Superior temporal gyrus (tissue), 1 donor: Measurements from ENCODE around the gene TMEM121.
A peak's percentile ranks its signal among the peaks of the same experiment; 100 is the strongest.

ENCODE experiments used
- DNase-seq: peaks from one replicate; pipeline ENCODE4 v3.0.0-alpha.2; 2016; ENCODE audit errors: extremely low spot score

TMEM121 gene

DNA sequence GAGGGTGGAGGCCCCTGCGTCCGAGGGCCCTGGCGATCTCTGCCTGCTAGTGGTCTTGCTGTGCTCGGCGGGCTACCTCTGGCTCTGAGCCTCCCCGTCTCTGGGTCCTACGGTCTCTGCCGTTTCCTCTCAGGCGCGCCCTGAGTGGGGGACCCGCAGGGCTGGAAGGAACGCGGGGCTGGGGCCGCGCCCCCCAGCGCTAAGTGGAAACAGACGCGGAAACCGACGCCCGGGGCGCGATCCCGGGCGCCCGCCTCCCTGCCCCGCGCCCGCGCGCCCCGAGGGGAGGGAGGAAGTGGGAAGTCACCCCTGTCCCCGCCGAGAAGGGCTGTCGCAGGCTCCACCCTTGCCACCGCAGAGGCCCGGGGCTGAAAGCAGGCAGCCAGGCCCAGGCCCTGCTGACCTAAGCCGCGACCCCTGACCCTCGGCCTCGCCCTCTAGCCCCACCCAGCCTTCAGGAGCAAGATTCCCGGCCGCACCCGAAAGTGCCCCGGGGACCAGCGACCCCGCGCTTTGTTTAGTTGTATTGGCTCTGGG is 38.9 kb upstream of the TMEM121 start:
- no peak for DNase-seq

DNA sequence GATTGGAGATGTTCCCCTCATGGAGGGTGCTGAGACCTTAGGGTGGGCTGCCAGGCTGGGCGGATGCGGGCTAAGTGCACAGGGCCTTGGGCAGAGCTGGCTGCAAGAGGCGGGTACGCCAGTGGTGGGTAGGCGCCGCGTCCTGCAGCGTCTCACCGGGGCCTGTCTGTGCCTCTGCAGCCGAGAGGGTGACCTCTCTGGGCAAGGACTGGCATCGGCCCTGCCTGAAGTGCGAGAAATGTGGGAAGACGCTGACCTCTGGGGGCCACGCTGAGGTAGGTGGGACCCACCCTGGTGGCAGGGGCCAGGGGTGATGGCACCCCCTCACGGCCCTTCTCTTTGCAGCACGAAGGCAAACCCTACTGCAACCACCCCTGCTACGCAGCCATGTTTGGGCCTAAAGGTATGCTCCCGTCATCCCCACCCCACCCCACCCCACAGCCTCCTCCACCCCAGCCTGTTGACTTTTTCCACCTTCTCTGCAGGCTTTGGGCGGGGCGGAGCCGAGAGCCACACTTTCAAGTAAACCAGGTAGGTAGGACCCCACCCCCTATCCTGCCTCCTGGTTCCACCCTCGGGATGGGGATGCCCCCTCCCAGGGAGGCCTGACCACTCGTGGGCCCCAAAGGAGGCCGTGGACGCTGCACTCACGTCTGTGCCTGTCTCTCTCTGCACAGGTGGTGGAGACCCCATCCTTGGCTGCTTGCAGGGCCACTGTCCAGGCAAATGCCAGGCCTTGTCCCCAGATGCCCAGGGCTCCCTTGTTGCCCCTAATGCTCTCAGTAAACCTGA is 38.2 kb upstream of the TMEM121 start:
- DNase-seq, result no peak

DNA sequence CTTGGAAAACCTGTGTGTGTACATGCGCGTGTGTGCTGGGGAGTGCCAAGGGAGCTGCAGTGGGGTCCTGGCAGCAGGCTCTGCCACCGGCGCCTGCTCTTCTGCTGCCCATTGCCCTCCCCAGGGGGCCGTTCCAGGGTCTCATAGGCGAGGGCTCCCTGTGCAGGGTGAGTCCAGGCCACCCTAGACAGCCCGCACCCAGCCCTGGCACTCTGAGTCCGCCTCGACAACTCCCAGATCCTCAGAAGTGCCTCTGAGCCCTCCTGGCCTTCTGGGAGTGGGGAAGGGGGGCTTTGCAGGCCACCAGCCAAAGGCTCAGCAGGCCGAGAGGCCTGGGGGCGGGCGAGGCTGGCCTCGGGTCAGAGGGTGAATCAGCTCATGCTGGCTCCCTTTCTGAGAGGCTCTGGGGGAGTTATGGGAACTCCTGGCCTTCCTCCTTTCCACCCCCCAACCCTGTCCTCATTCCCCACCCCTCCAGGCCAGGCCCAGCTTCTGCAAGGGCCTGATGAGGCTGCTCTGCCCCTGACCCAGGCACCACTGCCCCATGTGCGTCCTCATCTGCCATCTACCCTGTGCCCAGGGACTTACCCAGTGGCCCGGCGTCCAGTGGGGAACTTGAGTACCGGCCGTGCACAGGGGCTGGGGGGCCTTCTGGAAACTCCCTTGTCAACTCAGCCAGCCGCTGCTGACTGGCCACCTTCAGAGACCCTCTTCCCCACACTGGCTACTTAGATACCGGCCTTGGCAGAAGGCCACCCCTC is 37.4 kb upstream of the TMEM121 start:
- DNase-seq, result no peak

DNA sequence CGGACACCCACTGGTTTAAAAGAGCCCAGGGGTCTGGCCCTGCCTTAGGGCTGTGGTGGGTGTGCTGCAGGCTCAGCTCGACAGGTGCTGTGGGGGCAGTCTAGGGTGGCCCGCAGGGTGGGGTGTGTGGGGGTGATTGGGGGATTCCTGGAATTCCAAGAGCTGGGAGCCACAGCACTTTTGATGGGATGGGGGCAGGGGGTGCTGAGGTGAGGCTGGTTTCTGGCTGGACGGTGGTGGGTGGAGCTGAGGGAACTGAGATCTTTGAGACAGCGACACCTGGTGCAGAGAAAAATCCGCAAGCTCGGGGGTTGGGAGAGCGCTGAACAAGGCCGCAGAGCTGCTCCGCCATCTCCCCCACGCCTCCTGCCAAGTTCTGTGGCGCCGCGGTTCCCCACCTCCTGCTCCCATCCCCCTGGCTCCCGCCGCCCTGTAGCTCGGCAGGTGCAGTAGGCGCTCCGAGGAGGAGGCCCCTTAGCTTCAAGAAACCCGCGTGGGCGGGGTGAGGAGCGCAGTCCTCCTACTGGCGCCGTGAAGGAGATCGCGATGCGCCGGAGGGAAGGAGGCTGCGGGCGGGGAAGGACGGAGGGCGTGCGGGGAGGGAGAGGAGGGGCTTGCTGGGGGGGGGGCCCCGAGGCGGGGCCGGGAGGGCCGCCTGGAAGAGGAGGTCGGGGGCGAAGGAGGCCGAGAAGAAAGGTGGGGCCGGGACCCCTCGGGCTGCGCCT is 36.7 kb upstream of the TMEM121 start:
- DNase-seq, result peak; percentile 79

DNA sequence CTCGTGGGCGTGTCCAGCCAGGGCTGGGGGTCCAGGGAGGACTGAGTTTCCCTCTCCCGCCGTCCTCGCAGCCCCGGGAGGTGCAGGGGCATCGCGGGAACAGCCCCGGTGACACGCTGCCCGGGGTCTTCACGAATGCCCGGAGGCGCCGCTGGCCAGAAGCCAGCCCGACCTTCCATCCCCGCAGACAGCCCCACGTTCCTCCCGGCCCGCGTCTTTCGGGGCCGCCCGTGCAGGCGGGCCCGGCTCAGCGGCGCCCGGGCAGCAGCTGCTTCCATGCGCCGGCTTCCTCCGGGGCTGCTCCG is 36.2 kb upstream of the TMEM121 start:
- no peak for DNase-seq

DNA sequence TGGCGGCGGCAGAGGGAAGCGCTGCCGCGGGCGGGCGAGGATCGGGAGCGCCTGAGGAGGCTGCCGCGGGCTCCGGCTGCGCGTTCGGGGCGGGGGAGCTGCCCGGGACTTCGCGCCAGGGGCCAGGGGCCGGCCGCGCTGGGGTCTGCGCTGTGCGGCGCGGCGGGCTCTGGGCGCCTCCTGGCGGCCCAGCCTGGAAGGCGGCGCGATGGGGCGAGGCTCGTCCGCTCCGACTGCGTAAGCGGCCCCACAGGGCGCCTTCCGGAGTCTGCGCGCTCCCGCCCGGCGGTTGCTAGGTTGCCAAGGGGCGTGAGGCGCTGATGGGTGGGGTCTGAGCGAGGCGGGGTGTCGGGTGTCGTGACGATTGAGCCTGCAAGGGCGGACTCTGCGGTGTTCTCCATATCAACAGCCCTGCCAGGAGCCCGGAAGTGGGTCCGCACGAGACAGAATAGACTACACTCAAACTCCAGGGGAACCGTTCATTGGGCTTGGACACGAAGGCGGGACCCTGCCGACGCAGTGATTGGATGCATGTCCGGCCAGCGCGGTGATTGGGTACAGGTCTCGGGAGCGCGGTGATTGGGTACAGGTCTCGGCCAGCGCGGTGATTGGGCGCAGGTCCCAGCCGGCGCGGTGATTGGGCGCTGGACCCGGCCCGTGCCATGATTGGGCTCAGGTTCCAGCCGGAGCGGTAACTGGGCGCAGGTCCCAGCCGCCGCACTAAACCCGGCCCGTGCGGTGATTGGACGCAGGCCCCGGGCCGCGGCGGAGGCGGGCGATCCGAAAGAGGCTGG is 35.6 kb upstream of the TMEM121 start, which contains the start of gene TEDC1:
TSS of gene TEDC1 (plus strand) at position 675 of the 794 bp plus-strand sequence. CDS start 130 bp downstream, outside the sequence.
- peak; percentile 100 for DNase-seq

DNA sequence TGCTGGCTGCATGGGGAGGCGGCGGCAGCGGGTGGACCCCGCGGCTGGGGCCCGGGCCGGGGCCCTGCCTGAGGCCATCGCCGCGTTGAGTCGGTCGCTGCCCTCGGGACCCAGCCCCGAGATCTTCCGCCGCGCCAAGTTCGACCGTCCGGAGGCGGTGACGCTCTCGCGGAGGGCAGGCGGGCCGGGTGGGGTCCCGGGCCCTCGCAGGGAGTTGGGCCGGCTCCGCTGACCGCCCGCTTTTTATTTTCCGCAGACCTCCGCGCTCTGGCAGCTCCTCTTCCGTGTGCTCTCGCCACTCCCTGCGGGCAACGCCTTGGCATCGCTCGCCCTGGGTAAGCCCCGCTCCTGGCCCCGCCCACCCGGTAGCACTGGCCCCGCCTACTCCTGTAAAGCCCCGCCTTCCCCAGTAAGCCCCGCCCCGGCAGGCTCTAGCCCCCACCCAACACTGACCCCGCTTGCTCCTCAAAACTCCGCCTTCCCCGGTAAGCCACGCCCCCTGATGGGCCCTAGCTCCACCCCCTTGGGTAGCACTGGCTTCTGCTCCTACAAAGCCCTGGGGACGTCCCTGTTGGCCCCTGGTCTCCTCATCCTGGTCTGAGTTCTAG is 34.9 kb upstream of the TMEM121 start:
- DNase-seq, result no peak

DNA sequence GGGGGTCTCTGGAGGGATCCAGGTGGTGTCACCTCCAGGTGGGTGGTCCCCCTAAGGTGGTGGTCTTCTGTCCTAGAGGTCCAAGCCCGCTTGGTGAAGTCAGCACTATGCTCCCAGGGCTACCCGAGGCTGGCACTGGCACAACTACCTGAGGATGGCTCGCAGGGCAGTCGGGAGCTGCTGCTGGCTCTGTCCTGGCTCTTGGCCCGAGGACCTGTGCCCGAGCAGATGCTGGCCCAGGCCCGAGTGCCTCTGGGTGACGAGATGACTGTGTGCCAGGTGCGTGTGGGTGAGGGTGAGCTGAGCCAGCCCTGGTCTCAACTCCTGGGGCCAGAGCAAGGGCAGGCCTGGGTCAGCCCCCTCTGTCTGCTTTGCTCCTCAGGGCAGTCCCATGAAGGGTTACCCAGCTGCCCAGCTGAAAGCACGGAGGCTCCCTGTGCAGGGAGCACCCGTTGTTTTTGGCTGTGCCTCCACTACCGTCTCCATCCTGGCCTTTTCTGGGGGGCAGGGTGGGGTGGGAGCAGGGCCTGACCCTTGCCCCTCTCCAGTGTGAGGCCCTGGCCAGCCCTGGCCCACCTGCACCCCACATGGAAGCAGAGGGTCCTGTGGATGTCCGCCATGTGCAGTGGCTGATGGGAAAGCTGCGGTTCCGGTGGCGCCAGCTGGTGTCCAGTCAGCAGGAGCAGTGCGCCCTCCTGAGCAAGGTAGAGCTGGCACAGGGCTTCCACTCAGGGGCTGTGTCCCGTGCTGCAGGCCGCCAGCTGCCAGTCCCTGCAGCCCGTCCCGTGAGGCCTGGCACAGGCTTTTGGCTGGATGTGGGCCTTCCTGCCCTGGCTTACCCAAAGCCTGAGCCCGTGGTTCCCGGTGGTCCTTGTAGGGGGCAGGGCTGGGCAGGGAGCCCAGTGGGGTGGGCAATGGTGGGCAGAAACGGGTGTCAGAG is 34.1 kb upstream of the TMEM121 start:
- no peak for DNase-seq

DNA sequence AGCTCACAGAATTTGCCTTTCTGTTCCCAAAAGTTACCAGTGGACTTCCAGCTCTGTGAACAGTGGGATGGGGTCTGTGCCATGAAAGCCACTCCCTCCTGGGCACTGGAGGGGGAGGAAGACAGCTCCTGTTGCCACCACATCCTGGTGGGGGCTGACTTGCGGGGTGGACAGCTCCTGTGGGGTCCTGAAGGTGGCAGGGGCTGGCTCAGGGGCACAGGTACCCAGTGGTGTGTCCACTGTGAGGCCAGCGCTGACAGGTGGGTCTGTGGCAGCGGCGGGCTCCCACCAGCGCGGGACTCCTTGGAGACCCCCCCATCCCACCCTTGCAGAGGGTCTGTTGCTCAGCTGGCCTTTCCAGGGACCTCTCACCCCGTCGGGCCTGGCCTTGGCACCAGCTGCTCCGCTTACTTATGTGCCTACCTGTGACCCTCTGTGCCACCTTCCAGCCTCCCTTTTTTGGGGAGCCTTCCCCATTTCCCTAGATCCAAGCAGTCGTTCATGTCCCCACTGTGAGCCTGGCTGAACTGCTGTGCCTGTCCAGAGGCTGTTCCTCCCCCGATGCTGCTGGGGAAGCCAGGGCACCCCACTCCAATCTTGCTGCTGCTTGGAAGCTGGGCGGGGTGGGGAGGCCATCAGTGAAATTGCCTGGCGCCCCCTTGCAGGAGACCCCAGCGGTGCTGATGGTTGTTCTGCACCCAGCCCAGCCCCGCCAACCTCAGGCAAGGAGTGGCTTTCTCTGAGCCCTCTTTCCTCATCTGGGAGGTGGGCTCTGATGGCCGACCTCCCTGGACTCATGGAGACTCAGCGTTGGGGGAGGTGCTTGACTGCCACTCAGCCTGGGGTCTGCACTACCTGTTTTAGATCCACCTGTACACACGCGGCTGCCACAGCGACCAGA is 33.2 kb upstream of the TMEM121 start:
- no peak for DNase-seq

DNA sequence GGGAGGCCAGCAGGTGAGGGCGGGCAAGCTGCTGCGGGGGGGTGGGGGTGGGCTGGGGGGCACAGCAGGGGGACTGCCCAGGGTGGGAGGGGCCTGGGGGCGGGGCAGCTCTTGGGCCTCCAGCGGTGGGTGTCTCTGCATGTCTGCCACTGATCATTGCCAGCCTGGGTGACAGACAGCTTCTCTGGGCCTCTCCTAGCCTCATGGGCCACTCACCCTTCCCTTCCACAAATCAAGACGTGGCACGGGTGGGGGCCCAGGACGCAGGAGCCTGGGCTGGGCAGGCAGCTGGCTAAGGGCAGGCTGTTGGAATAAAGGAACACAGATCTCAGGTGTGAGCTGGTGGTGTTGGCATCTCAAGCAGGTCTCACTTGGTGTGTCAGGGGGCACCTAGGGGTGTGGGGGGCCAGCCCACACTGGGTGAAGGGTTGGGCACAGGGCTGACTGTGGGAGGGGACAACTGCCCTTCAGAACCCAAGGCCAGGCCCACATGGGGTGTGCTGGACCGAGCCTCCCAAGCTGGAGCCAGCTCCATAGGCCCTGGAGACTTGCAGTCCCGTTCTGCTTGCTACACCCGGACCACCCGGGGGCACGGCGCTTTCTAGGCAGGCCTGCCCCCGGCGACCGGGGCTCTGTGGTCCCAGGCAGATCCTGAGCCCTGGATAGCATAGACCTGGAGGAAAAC is 32.3 kb upstream of the TMEM121 start:
- no peak for DNase-seq

DNA sequence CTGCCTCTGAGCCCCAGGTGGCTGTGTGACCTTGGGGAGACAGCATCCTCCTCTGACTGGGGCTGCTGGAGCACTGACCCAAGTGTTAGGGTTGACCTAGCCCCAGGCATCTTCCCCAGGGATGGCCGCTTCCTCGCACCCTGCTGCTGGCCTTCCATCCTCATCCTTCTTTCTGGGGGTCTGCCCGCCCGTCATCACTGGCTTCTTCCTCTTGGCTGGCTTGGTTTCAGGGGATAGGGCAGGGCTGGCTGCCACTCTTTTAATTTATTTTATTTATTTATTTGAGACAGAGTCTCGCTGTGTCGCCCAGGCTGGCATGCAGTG is 31.8 kb upstream of the TMEM121 start:
- no peak for DNase-seq

DNA sequence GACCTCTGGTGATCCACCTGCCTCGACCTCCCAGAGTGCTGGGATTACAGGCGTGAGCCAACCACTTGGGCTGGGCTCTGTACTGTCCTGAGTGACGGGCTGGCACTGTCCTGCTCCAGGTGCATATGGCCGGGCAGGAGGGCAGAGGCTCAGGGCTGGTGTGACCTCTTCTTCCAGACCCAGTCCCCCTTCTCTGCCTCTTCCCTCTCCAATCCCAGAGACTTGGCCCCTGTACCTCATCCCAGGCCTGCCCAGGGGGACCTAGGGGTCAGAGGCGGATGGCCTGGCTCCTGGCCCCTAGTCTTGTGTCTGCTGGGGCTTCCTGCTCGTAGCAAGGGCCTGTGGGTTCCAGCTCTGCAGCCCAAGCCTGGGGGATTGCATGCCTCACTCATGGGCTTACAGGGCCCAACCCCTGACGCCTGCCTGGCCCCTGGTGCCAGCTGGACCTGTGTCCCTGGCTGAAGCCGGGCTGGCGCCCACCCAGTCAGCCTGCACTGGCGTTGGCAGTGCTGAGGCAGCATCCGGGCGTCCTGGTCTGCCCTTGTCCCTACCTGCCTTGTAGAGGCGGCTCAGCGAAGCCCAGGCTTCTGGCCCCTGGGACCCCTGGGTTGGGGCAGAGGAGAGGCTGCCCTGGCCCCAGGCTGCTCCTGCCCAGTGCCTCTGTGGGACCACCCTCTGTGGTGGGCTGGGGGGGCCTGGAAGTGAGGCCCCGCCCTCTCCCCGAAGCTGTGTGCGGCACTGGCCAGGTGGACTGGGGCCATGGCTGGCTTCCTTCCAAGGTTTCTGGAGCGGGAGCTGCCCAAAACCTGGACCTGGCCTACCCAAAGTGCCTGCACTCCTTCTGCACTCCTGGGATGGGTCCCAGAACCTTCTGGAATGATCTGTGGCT is 31.0 kb upstream of the TMEM121 start:
- DNase-seq, result no peak

DNA sequence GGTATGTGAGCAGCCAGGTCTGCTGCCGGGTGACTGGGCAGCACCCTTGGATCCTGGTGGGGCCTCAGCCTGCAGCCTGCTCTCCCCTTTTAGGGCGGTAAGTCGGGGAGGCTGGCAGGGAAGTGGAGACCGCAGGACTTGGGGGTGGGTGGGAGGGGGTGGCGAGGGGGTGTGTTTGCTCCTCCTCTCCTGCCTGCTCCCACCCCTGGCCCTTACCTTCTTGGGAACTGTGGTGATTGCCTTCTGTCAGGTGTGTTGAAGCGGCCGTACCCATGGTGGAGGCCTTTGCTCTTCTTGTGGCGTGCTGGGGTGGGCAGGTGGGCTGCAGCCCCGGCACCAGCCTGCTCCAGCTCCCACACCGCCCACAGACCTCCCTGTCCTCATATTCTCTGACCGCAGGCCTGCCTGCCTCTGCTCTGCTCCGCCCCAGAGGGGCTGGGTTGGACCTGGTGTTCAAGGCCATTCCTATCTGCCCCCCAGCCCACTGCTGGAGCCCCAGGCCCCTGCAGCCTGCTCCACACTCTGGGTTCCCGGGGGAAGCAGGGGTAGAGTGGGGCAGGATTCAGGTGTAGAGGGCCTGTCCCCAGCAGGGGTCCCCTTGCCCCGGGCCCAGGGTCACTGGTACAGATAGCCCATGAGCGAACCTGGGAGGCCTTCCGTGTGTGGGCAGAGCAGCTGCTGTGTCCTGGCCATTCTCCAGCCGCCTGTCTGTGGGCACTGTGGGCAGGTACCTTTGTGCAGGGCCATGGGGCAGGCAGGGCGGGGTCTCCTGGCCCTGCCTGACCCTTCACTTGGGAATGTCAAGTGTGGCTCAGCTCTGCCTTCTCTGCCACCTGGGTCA is 30.2 kb upstream of the TMEM121 start:
- no peak for DNase-seq

DNA sequence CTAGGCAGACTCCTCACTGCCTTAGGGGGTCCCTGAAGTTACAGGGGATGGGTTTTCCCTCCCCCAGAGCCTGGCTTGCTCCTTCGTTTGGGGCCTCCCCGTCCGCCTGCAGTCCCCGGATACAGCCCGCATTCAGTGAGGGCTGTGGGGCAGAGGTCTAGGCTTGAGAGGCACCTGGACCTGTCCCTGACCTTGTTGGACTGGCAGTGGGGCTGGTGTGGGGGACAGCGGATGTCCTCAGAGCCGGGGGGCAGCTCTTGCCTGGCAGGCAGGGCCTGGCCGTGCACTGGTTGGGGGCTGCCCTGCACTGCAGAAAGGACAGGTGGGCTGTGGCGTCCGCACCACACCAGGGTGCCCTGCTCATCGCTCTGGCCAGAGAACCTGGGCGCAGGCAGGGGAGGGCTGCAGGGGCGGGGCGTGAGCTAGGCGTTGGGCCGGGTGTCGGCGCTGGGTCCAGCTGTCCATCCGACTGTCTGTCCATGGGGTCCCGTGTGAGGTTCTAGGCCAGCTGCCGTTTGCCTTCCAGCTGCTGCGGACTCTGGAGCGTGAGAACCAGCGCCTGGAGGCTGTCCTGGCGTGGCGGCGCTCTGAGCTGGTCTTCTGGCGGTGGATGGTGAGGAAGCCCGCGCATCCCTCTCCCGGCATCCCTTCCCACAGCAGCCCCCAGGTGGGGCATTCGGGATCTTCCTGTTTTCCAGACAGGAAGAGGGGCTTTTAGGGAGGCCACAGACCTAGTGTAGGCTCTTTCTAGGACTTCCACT is 29.4 kb upstream of the TMEM121 start:
- DNase-seq, result no peak

DNA sequence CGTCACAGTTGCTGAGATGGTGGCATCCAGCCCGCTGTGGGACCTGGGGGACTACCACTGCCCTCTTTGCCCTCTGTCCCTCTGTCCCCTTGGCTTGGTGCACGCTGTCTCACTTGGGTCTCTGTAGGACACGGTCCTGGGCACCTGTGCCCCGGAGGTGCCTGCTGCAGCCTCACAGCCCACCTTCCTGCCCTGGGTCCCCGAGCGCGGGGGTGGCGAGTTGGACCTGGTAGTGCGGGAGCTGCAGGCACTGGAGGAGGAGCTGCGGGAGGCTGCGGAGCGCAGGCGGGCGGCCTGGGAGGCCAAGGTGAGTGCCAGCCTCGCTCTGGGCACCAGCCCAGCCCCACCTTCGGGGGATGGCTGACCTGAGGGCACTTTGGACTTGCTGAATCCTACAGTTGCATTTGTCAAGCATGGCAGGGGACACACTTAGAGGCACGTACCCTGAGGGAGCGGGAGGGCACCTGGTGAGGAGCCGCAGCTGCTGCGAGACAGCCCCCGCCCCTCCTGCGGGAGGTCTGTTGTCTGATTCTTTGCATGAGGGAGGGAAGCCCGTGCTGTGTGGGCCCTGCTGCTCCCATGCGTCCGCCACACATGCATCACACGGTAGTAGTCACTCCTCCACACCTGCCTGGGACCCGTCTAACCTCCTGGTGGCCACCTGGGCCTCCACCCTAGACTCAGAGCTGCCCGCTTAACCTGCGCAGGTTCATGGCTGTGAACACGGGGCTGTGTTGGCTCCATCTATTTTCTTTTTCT is 28.5 kb upstream of the TMEM121 start:
- no peak for DNase-seq
